Measurements from ENCODE around the gene SOCS2. TPM values are rescaled to one million over a fixed set of nuclear protein-coding genes. Genes with fewer than 3 reads are reported as not detected.

Gene SOCS2
- total RNA-seq, 1 experiment from 2014 or later: 57.2 TPM

- Histone ChIP-seq H4K5ac (ENCODE audit: insufficient read length, low read depth, low read length) (no peak overlapping the region), H2AK5ac (ENCODE audit: insufficient read length, low read length) (no peak overlapping the region), H2AFZ (ENCODE audit: low read length) (no peak overlapping the region), H2BK15ac (ENCODE audit: low read depth, low read length) (no peak overlapping the region), H3K18ac (ENCODE audit: insufficient read length, low read depth, low read length) (no peak overlapping the region), H3K9me3 (ENCODE audit: control insufficient read depth, low read depth, low read length) (no peaks in the 10 kb centered on the region), H3K27ac (ENCODE audit: insufficient read length, low read depth, low read length) (no peak overlapping the region), H4K8ac (replicated peaks; ENCODE audit: insufficient read length, low read depth, low read length) (no peak overlapping the region), H3K79me2 (ENCODE audit: insufficient read depth, low read length) (no peaks in the 10 kb centered on the region), H4K91ac (ENCODE audit: insufficient read length, low read depth, low read length) (no peak overlapping the region), H3K79me1 (ENCODE audit: insufficient read depth, low read depth, low read length, poor library complexity, severe bottlenecking) (no peaks in the 10 kb centered on the region), H4K20me1 (ENCODE audit: control insufficient read depth, insufficient read depth, insufficient read length) (no peaks in the 10 kb centered on the region), H3K9ac (ENCODE audit: extremely low read depth, insufficient read length, low read length) (no peak overlapping the region), H3T11ph (ENCODE audit: low read length) (no peak overlapping the region), H3K23me2 (ENCODE audit: insufficient read length, low read depth, low read length, poor library complexity, severe bottlenecking) (no peaks in the 10 kb centered on the region), H3K4ac (ENCODE audit: low read depth, low read length) (no peak overlapping the region), H3K4me1 (ENCODE audit: insufficient read depth, low read length) (no peaks in the 10 kb centered on the region), H3K4me2 (ENCODE audit: insufficient read depth, insufficient read length, low read length) (no peak overlapping the region), H3K27me3 (ENCODE audit: insufficient read depth, low read length) (no peaks in the 10 kb centered on the region), H2BK20ac (ENCODE audit: low read depth, low read length, poor library complexity, severe bottlenecking) (no peak overlapping the region), H3K23ac (ENCODE audit: insufficient read length, low read depth, low read length) (no peak overlapping the region), H2BK12ac (ENCODE audit: insufficient read length, low read depth, low read length) (no peak overlapping the region), H3K56ac (ENCODE audit: insufficient read length, low read depth, low read length) (no peak overlapping the region), H2BK5ac (ENCODE audit: insufficient read length, low read length) (no peak overlapping the region), H3K14ac (ENCODE audit: insufficient read depth, low read length) (no peak overlapping the region), H2BK120ac (ENCODE audit: low read depth, low read length, poor library complexity, severe bottlenecking) (no peak overlapping the region)
- Mint-ChIP-seq H3K36me3 (ENCODE audit: insufficient read depth in 1 of 3, low read depth in 3 of 3) (peaks cover 7 to 13% (median 12%) of the 10 kb centered on the region in 3 experiments; a peak in 6 of 7 replicates), H3K27ac (no peak overlapping the region), H3K4me3 (no peak overlapping the region), H3K9me3 (no peaks in the 10 kb centered on the region), H3K4me1 (no peaks in the 10 kb centered on the region), H3K27me3 (ENCODE audit: low read depth) (no peaks in the 10 kb centered on the region)
- no CpG with 5 or more reads among the region's 6 CpGs for WGBS (ENCODE audit: extremely low coverage, insufficient read length, low lambda C conversion rate)
- no peak for TF ChIP-seq CTCF (conservative IDR thresholded peaks at IDR 0.05)
- no peak for DNase-seq
These were observed 23.3 kb upstream of the SOCS2 start for GRCh38 chr12:93549174-93549573.

Data from H9 (cell line).